ENCODE data around the gene RNFT1.
"Not testable (repeated sequence)": the region's sequence is repeated elsewhere in the genome, so short reads cannot be mapped to it uniquely, and the experiment has no call there.

Gene RNFT1

GRCh38 chr17:59920637-59921036 is 43.9 kb downstream of the RNFT1 start:
- DNase-seq, result not testable (repeated sequence)

GRCh38 chr17:59916446-59916845 is 48.1 kb downstream of the RNFT1 start:
- no peak for DNase-seq

- peak in 1 of 2 donors; percentile 37 for DNase-seq
These were observed 50.2 kb downstream of the RNFT1 start for GRCh38 chr17:59914274-59914854.

GRCh38 chr17:59907467-59907866 is 57.1 kb downstream of the RNFT1 start:
- DNase-seq, result no peak

DNA sequence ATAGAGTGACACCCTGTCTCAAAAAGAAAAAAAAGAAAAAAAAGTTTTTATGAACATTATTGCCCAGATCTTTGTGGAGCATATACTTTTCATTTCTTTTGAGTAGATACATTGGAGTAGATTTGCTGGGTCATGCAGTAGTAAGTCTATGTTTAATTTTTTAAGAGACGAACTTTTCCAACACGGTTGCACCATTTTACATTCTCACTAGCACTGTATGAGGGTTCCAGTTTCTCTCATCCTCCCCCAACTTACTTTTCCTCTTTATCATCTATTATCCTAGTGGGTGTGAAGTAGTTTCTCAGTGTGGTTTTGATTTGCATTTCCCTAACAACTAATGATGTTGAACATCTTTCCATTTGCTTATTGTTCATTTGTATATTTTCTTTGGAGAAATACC is 61.1 kb downstream of the RNFT1 start:
- DNase-seq, result no peak
